GM03348 (cell line): ENCODE results near the gene NPY4R.
"Not testable (repeated sequence)": the region's sequence is repeated elsewhere in the genome, so short reads cannot be mapped to it uniquely, and the experiment has no call there.

Experiments used
- DNase-seq: peaks from one replicate; pipeline ENCODE4 v3.0.0; 2012; ENCODE audit warnings: low spot score

The NPY4R gene, protein sequence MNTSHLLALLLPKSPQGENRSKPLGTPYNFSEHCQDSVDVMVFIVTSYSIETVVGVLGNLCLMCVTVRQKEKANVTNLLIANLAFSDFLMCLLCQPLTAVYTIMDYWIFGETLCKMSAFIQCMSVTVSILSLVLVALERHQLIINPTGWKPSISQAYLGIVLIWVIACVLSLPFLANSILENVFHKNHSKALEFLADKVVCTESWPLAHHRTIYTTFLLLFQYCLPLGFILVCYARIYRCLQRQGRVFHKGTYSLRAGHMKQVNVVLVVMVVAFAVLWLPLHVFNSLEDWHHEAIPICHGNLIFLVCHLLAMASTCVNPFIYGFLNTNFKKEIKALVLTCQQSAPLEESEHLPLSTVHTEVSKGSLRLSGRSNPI

DNA sequence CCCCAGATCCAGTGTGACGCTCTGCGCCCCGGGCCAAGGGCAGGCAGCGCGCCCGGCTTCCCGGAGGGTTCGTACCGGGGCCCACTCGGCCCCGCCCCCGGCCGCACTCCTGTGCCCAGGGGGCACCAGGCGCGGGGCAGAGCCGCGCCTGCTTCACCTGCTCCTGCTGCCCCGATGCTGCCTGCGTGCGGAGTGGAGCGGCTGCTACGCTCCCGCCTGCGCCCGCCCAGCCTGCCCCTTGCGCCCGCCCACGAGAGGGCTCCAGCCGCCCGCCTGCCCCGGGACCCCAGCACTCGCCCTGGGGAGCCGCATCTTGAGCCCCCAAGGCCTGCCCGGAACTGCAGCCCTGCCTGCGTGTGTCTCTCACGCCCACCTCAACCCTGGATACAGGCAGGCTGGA is at the start of gene NPY4R:
TSS of gene NPY4R (minus strand) at position 194 of the 400 bp plus-strand sequence. CDS start 3,323 bp downstream, outside the sequence.
- not testable (repeated sequence) for DNase-seq

DNA sequence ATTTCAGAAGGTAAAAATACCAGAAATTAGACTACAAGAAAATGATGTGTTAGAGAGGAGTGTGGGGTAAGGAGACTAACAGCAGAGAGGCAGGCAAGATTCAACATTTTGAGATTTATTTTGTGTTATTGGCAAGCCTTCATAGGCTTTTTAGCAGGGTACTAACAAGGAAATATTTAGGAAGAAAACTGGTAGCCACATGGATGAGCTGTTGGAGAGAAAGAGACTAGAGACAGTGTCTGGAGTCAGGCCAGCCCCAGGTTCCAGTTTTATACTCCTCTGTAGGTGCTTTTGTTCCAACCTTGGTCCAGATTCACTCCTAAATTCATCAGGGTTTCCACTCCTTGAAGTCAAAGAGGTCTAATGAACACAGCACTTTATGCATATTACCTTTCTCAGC is 49.6 kb upstream of the NPY4R start:
- no peak for DNase-seq

DNA sequence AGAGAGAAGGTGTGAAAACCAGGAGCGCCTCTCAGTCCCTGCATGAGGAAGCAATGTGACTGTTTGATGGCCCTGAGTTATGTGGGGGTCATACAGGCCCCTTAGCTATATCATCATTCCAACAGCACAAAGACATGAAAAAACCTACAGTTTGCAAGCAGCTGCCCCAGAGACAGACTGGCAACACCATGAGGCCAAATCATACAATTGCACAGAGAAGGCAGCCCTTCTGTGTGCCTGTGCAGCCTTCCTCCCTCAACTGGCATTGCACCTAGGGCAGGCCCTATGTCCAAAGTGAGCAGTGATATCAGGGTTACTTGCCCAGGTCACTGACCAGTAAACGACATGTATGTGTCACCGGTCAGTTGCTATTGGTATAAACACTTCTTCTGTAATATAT is 49.1 kb upstream of the NPY4R start:
- DNase-seq: no peak

DNA sequence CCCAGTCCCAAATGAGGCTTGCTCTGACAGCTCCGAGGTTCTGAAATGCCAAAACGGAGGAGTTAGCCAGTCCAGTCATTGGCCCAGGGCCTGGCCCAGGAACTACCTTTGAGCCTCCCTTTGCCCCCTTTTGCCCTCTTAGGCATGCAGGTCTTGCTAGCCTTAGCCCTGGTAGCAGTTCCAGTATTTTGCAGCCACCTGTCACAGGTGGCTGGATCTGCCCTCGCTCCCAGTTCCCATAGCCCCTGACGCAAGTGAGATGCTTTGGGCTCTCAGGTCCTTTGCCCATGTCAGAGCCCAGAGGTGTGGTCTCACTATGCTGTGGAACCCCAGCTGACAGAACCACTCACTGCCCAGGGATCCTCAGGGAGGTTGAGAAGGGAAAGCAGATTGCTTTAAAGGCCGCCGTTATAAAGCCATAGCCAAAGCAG is 48.7 kb upstream of the NPY4R start:
- DNase-seq: no peak

DNA sequence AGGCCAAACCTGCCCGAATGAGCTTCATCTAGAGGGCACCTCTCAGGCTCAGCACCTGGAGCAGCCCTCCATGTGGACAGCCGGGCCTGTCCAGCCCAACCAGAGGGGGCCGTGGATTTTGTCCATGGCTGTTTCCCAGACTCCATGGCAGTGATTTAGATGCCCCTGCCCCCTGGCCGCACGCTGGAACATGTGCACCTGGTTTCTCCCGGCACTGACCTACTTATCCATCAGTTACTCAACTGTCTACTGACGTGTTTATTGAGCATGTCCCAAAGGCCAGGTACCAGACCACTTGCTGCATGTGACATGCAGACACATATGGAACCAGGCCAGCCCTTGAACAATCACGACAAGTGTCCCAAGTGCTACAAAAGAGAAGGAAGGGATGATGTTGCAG is 47.6 kb upstream of the NPY4R start:
- DNase-seq: not testable (repeated sequence)

DNA sequence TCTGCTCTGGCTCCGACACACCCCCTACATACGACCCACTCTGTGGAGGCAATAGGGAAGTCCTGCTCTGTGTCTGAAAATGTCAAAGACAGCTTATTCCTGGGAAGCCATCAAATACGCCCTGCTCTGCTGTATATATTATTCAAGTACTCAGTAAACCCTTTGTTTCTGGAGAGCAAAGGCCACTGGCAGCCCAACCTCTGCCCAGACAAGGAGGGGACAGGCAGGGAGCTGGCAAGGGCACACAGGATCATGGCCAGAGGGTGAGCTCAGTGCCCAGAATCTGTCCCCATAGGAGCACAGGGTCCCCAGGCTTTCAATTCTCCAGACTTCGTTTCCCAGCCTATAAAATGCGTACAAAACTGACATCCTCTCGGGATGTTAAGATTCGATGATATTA is 47.0 kb upstream of the NPY4R start:
- not testable (repeated sequence) for DNase-seq

DNA sequence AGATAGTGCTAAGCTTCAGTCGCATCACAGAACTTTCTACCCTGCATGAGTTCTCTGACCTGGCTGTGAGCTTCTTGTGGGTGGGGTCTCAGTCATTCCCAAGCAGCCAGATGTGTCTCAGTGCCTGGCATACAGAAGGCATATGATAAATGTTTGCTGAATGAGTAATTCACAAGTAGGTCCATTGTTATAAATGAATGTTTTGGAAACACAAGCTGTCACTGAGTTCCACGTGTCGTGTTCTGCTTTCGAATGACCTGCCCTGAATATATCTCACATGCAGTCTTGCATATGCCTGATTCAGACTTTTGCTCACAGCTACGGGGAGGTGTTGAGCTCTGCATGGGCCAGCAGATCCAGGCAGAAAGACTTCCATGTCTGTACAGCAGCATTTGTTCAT is 46.2 kb upstream of the NPY4R start:
- not testable (repeated sequence) for DNase-seq

DNA sequence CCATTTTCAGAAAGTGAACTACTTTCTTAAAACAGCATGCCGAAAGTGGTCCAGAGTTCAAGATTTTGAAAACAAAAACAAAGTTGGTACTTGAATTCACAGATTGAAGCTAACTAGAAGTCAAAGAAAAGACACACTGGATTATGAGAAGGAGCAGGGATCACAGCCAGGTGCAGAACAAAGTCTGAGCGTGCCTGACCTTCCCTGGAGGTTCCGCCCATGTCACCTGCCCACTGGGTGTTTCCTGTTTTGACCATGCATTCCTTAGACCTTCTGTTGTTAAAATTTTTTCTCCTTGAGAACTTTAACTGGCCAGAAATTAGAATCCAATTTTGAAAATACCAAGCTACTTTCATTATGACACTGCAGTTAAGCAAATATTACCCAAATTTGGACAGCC is 34.2 kb upstream of the NPY4R start:
- not testable (repeated sequence) for DNase-seq

DNA sequence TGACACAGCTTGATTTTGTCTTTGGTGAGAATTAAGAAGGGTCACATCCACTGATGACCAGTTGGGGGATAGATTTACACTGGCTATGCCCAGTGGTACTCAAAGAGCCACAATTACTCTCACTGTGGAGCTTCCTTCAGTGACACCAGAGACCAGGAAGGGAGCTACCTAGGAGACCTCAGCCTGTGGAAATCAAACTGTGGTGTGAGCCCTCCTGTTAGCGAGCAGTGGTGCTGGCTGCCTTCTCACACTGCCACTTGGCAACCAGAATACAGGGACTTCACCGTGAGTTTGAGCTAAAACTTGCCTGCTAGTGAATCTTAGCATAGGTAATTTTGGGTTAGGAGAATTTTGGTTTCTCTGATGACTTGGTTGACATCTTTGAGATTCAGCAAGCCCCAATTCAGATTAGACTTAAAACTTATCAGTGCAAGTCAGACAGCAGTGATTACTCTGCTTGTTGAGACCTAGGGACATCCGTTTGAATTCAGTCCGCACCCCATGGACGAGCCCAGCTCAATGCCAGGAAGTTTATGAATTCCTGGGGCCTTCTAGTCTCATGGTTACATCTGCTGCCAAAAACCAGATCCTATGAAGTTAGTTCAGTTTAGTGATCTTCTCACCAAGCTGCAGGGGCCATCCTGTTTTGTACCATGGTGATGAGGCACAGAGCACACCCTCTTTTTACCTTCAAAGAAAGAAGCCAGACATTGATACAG is 33.4 kb upstream of the NPY4R start:
- DNase-seq: not testable (repeated sequence)

DNA sequence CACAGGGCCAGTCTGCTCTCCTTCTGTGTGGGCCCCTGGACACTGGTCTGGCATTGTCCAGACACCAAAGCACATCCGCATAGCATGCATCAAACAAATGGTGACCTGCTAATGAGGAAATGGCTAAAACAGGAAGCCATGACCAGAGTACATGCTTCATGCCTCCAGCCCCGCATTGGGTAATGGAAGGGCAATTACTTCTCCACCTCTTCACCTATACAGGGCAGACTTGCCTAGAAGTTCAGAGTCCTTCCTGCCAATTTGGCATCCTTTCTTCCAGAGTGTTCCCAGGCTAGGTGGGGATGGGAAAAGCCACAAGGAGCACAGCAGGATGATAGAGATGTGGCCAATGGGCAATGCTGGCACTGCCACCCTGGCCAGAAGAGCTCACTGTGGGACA is 32.1 kb upstream of the NPY4R start:
- not testable (repeated sequence) for DNase-seq

DNA sequence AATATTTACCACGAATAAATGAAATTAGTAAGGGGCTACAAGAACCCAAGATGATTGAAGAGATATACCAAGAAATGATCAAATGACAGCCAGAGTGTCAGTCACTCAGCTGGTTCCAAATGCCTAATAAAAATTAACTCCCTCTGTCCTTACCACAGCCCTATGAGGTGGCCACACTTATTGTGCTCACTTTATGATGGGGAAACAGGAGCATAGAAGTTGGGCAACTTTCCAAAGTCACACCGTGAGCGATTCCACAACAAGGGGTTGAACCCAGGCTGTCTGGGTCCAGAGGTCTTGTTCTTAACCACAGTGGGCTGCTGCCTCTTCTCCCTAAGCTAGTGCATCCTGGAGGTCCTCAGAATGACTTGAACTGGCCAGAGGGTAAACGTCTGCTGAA is 31.6 kb upstream of the NPY4R start:
- DNase-seq: not testable (repeated sequence)

DNA sequence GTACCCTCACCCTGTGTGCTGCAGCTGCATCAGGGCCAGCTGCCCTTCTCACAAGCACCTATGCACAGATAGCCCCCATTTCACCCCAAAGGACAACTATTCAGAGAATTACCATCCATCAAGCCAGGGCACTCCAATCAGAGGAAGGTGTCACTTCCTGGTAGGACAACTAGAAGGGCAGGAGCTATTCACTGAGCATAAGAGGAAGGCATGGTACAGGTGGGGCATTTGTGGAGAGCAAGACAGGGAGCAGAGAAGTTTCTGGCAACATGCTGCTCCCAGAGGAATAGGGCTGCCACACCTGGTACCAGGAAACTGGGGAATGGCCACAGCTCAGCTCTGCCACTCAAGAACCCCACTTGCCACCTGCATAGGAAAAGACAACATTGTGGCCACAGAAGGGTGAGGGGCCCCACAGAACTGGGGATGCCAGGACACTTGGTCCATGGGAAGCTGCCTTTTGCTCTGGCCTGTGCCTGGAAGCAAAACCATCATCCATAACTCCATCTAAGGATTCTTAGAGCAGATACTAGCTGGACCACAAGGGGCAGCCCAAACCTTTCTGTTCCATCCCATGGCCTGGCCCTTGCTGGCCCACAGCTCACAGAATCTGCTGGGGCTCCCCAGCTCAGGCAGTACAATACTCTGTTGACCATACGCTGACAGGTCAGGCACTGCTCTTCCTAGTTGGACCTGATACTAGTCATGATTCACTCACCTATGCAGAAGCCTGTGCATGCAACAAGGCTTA is 25.8 kb upstream of the NPY4R start:
- DNase-seq: not testable (repeated sequence)

DNA sequence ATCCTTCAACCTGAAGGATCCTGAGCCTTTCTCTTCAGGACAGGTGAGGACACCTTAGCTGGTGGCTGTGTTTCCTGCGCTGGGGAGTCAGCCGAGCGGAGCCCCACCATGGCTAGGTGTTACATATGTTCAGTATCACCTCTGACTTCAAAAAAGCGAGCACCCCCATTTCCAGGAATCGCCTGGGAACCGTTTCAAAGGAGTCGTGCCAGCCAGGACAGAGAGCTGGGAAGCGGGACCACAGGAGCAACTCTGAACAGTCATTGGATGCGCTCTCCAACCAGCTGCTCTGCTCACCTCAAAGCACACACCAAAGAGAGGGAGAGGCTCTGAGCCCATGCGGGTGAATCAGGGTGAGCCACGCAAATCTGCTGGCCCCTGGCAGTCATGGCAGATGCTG is 24.5 kb upstream of the NPY4R start:
- DNase-seq: not testable (repeated sequence)

DNA sequence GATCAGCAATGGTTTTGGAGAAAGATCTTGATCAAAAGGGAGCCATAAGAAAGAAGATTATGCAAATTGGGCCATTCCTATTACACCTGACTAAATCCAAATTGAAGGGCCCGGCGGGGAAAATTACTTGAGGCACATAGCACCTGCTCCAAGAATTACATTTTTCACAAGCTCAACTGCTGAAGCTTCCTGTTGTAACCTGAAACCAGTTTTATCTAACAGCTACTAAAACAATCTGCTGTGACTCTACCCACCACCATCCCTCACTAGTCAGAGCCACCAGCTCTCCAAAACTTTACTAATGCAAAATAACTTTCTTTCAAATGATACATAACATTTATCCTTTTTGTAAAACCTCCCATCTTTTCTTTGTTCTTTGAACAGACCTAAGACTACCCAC is 20.7 kb upstream of the NPY4R start:
- DNase-seq: not testable (repeated sequence)

DNA sequence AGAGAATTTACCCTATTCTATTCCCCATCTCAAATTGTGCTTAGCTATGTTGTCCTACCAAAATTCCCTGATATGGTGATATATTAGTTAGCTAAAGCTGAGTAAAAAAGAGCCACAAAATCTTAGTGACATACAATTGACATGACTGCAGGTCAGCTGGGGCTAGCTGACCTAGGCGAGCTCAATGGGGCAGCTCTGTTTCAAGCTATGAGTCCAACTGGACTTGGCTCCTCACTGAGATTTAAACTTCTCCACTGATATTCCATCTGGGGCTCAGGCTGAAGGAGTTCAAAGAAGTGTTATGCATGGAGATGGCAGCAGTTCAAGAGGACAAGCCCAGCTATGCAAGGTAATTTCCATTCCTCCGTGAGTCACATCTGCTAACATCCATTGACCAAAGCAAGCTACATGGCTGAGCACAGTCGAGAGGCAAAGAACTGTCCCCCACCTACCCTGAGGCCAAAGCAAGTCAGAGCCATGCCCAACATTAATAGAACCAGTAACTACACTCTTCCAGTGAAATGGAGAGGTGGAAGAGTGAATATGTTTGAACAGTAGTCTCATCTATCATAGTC is 9.1 kb upstream of the NPY4R start:
- not testable (repeated sequence) for DNase-seq

DNA sequence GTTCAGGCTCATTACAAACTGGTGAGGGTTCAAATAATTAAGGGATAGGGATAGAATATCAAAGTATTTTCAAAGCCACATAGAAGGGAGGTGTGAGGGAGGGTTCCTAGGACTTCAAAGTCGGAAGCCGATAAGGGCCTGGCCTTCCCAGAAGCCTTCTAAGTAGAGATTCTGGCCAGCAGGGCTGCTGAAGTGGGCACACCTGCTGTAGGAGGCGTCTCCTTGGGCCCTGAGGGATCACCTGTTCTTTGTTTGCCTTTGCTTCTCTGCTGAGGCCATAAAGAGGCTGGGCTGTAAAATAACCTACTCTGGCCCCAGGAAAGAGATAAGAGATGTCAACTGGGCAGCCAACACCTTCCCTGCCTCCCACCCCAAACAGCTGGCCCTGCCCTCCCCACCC is 8.0 kb upstream of the NPY4R start:
- not testable (repeated sequence) for DNase-seq

DNA sequence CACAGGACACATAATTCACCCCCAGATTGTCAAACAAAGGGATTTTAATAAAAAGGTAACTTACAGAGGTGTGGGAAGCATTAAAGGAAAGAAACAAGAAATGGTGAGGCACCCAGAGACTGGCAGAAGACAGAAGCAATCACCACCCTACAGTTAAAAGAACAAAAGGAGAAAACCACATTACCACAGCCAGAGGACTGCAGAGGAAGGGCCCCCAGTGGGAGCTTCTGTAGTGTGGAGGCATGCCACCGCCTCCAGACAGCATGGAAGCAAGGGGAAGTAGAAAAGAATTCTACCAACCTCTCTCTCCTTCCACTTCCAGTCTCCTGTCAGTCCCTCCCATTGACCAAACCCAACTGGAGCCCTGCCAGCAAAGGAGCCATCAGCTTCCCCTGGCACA is 4.4 kb upstream of the NPY4R start:
- DNase-seq: not testable (repeated sequence)

DNA sequence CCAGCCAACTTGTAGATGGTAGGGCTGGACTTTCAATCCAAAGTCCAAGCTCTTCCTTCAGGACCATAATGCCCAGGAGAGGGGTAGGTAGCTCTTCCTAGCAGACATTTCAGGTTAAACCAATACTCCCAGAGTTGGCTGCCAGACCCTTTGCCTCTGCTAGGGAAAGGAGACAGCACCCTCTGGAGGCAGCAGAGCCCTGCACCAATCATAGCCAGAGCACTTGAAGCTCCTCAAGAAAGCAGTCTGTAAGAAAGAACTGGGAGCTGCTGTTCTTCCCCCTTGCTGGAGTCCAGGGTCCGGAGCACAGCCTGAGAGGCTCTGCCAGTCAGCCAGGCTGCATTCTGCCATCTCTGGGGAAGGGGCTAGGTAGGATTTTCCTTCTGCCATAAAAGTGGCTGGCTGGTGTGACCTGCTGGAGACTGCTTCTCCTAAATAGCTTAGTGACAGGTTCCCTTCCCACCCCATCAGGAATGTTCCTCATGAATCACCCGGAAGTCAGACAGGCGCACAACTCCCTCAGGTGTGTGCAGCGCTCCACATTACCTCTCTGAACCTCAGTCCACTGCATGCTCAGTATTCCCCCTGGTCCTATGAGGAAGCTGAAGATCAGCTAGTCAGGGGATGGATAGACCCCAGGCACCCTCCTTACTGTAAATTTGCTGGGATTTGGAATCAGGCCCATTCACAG is 2.5 kb upstream of the NPY4R start:
- not testable (repeated sequence) for DNase-seq

DNA sequence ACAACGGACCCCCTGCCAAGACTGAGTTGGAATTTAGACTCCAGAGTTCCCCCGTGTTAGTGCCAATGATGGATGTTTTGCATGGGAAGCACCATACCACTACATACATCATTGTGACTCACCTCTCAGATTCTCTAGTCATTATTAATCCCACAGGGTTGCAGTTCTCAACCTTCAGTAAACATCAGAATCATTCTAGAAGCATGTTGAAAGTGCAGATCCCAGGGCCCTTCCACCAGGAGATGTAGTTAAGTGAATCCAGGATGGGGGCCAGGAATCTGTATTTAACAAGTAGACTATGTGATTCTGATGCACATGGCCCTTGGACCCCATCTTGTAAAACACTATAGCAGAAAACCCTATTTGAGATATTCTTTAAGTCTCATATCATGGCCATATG is 2.1 kb downstream of the NPY4R start:
- not testable (repeated sequence) for DNase-seq

DNA sequence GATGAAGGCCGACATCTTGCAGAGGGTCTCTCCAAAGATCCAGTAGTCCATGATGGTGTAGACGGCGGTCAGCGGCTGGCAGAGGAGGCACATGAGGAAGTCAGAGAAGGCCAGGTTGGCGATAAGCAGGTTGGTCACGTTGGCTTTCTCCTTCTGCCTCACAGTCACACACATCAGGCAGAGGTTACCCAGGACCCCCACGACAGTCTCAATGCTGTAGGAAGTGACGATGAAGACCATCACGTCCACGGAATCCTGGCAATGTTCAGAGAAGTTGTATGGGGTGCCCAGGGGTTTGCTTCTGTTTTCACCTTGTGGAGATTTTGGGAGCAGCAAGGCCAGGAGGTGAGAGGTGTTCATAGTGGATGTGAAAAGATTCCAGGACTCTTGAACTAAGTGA is 3.5 kb downstream of the NPY4R start:
- DNase-seq: not testable (repeated sequence)

DNA sequence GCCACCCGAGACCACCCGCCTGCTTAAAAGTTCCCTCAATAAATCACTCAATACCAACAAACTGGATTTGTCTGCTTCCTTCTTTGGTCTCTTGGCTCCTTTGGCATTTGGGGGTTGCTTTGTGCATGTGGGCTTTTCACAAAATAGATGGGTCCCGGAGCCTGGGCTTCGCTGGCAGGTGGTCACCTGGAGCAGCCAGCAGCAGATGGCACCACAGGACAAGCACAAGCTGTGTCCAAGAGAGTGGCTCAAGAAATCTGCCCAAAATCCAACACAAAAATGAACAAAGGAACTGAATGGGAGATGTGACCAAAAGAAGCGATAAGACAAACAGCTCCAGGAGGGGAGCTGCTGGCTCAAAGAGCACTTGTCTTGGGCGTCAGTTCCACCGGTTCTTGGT is 6.2 kb downstream of the NPY4R start:
- not testable (repeated sequence) for DNase-seq

DNA sequence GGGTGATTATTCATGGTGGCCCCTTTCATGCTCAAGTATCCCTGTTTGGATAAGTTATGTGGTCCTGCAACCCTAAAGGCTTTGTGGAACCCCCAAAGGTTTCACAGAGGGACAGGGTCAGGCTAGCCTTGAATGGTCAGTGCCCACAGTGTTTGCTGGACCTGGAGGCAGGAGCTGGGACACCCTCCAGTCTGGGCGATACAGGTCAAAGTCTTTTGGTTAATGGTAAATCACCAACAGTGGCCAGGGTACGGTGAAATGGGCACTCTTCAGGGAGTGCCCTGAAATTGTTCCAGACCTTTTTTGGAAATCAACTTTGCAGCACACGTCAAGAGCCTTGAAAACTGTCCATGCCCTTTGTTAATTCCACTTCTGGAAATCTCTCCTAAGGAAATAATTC is 8.7 kb downstream of the NPY4R start:
- DNase-seq: not testable (repeated sequence)
